Keratinocyte (primary cell): Measurements from ENCODE around the gene TWNK. TPM values are rescaled to one million over a fixed set of nuclear protein-coding genes. Genes with fewer than 3 reads are reported as not detected.
A peak's percentile ranks its signal among the peaks of the same experiment; 100 is the strongest.

ENCODE experiments used
- DNase-seq: peaks from one replicate; pipeline ENCODE4 v3.0.0-alpha.2; 2011; ENCODE audit warnings: low read depth, missing footprints, low spot score
- FAIRE-seq: peaks from 2 replicates; lab custom pipeline; 2011; peaks lifted over from hg19 to GRCh38; lab: Jason Lieb, UNC
- H2AFZ ChIP-seq: 2 replicates; pipeline ENCODE4 v1.6.0; 2012; ENCODE audit warnings: low read length, control low read depth, inconsistent platforms; ENCODE audit not compliant: control insufficient read depth
- H3K27ac ChIP-seq: 2 replicates; pipeline ENCODE4 v1.5.1; 2011; ENCODE audit warnings: low read length; ENCODE audit not compliant: control insufficient read depth, insufficient read depth
- H3K27me3 ChIP-seq: 3 replicates; pipeline ENCODE4 v1.6.0; 2011; ENCODE audit warnings: low read length; ENCODE audit not compliant: control insufficient read depth, insufficient read depth; ENCODE audit errors: extremely low read depth
- H3K36me3 ChIP-seq, 2 experiments: 2 replicates in 1 of 2; 3 replicates in 1 of 2; pipeline ENCODE4 v1.5.1; 2011; ENCODE audit warnings: low read length in 2 of 2, mild to moderate bottlenecking in 1 of 2; ENCODE audit not compliant: control insufficient read depth in 2 of 2, insufficient read depth in 2 of 2; ENCODE audit errors: extremely low read depth in 1 of 2
- H3K4me1 ChIP-seq: 3 replicates; pipeline ENCODE4 v1.5.1; 2011; ENCODE audit warnings: low read length; ENCODE audit not compliant: control insufficient read depth, insufficient read depth; ENCODE audit errors: extremely low read depth
- H3K4me2 ChIP-seq: 3 replicates; pipeline ENCODE4 v1.6.0; 2011; ENCODE audit warnings: low read depth, low read length; ENCODE audit not compliant: control insufficient read depth, insufficient read depth; ENCODE audit errors: extremely low read depth
- H3K4me3 ChIP-seq, 3 experiments: fragments of 200-600 bp in 1 of 3; sonication (generic) in 1 of 3; 2 replicates in 2 of 3; 3 replicates in 1 of 3; pipeline ENCODE4 v1.5.1; 2011 to 2016; ENCODE audit warnings: low read length in 3 of 3, mild to moderate bottlenecking in 3 of 3, control low read depth in 2 of 3, inconsistent platforms in 1 of 3, low read depth in 1 of 3, mixed read lengths in 1 of 3, mixed run types in 1 of 3, moderate library complexity in 1 of 3; ENCODE audit not compliant: control insufficient read depth in 2 of 3, insufficient read depth in 2 of 3; ENCODE audit errors: extremely low read depth in 1 of 3
- H3K79me2 ChIP-seq: 2 replicates; pipeline ENCODE4 v1.6.0; 2012; ENCODE audit warnings: low read length; ENCODE audit not compliant: control insufficient read depth, insufficient read depth
- H3K9ac ChIP-seq: 3 replicates; pipeline ENCODE4 v1.6.0; 2011; ENCODE audit warnings: low read length; ENCODE audit not compliant: control insufficient read depth, insufficient read depth; ENCODE audit errors: extremely low read depth
- H3K9me1 ChIP-seq: 3 replicates; pipeline ENCODE4 v1.6.0; 2011; ENCODE audit warnings: low read length; ENCODE audit not compliant: control insufficient read depth, insufficient read depth; ENCODE audit errors: extremely low read depth
- H3K9me3 ChIP-seq: 2 replicates; pipeline ENCODE4 v1.5.1; 2012; ENCODE audit warnings: low read depth, low read length; ENCODE audit not compliant: control insufficient read depth
- H4K20me1 ChIP-seq: 3 replicates; pipeline ENCODE4 v1.6.0; 2011; ENCODE audit warnings: low read length; ENCODE audit not compliant: control insufficient read depth, insufficient read depth; ENCODE audit errors: extremely low read depth
- EZH2 ChIP-seq: IDR thresholded peaks from one replicate; pipeline ENCODE4 v1.6.1; 2012; ENCODE audit warnings: inconsistent platforms, mild to moderate bottlenecking, low read length, moderate library complexity
- dilution Hi-C: fragments of 300-500 bp; cut with MboI; formaldehyde crosslinking; loops from one replicate; pipeline ENCODE4 v1.7.0; 2020; ENCODE audit warnings: low sequenced_read_pairs; ENCODE audit not compliant: extremely low pct_ligation_motif_present
- polyA plus RNA-seq, 5 experiments: library from polyadenylated mRNA; depleted of rRNA in 3 of 5; stranded (reverse) in 3 of 5; stranded (forward) in 1 of 5; unstranded in 1 of 5; fragments of >200 nt; gene quantifications; 1 replicate in 1 of 5; 2 replicates in 3 of 5; 3 replicates in 1 of 5; pipeline versions ENCODE4 v1.2.1 to v1.2.3, GENCODE V29; 2011 to 2012; ENCODE audit warnings: missing spikeins in 2 of 5, low read depth in 1 of 5, low replicate concordance in 1 of 5
- TF ChIP-seq, protein P1 (sequence below), 3 experiments: IDR thresholded peaks in 1 of 3; conservative IDR thresholded peaks in 1 of 3; optimal IDR thresholded peaks in 1 of 3; 2 replicates in 2 of 3; 3 replicates in 1 of 3; pipeline versions ENCODE3 to v1.5.1; 2011; ENCODE audit warnings: low read length in 3 of 3, mild to moderate bottlenecking in 3 of 3, moderate library complexity in 2 of 3, control low read depth in 1 of 3, inconsistent platforms in 1 of 3; ENCODE audit not compliant: insufficient read depth in 2 of 3; ENCODE audit errors: extremely low read depth in 1 of 3

The TWNK gene
- polyA plus RNA-seq, 1 donor (not counting 4 experiments of a cell fraction or from before 2014, with no cell fraction given) = 12.9 TPM

- TF ChIP-seq, protein P1, sequence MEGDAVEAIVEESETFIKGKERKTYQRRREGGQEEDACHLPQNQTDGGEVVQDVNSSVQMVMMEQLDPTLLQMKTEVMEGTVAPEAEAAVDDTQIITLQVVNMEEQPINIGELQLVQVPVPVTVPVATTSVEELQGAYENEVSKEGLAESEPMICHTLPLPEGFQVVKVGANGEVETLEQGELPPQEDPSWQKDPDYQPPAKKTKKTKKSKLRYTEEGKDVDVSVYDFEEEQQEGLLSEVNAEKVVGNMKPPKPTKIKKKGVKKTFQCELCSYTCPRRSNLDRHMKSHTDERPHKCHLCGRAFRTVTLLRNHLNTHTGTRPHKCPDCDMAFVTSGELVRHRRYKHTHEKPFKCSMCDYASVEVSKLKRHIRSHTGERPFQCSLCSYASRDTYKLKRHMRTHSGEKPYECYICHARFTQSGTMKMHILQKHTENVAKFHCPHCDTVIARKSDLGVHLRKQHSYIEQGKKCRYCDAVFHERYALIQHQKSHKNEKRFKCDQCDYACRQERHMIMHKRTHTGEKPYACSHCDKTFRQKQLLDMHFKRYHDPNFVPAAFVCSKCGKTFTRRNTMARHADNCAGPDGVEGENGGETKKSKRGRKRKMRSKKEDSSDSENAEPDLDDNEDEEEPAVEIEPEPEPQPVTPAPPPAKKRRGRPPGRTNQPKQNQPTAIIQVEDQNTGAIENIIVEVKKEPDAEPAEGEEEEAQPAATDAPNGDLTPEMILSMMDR (optimal IDR thresholded peaks at IDR 0.05 in 1 of 3, IDR thresholded peaks at IDR 0.05 in 1 of 3, conservative IDR thresholded peaks at IDR 0.05 in 1 of 3; ENCODE audit: extremely low read depth in 1 of 3, insufficient read depth in 2 of 3, low read length in 3 of 3) = peak; percentile 91 to 97 (median 97)
- no peak for TF ChIP-seq EZH2
- H3K27me3 ChIP-seq = peaks cover 4% of the 10 kb centered on the region
- DNase-seq (no peak), FAIRE-seq (peak; percentile 85)
- H3K27ac ChIP-seq = no peak overlapping the region
- H3K9me1 ChIP-seq = no peaks in the 10 kb centered on the region
- H3K4me3 ChIP-seq = no peak overlapping the region
- no peaks in the 10 kb centered on the region for H3K36me3 ChIP-seq
- dilution Hi-C loops = no loop called here
- H3K79me2 ChIP-seq = no peaks in the 10 kb centered on the region
- no peak overlapping the region for H3K4me2 ChIP-seq
- H3K4me1 ChIP-seq = peaks cover 25% of the 10 kb centered on the region
- no peak overlapping the region for H2AFZ ChIP-seq
- H3K9ac ChIP-seq = no peak overlapping the region
- peaks cover 2% of the 10 kb centered on the region for H4K20me1 ChIP-seq
- no peaks in the 10 kb centered on the region for H3K9me3 ChIP-seq
These were observed 27.0 kb downstream of the TWNK start for GRCh38 chr10:101014230-101014884.

GRCh38 chr10:101014966-101015581 lies 27.7 kb downstream of the TWNK start:
- no peaks in the 10 kb centered on the region for H3K9me1 ChIP-seq
- H3K4me2 ChIP-seq = no peak overlapping the region
- H2AFZ ChIP-seq = no peak overlapping the region
- H3K27me3 ChIP-seq = peaks cover 4% of the 10 kb centered on the region
- DNase-seq (no peak), FAIRE-seq (peak; percentile 48)
- no peak overlapping the region for H3K27ac ChIP-seq
- TF ChIP-seq, protein P1 (optimal IDR thresholded peaks at IDR 0.05 in 1 of 3, IDR thresholded peaks at IDR 0.05 in 1 of 3, conservative IDR thresholded peaks at IDR 0.05 in 1 of 3; ENCODE audit: extremely low read depth in 1 of 3, insufficient read depth in 2 of 3, low read length in 3 of 3) = no peak
- TF ChIP-seq EZH2 = no peak
- no peaks in the 10 kb centered on the region for H3K36me3 ChIP-seq
- H3K9me3 ChIP-seq = no peaks in the 10 kb centered on the region
- H3K4me1 ChIP-seq = peaks cover 25% of the 10 kb centered on the region
- dilution Hi-C loops = no loop called here
- H3K9ac ChIP-seq = no peak overlapping the region
- no peak overlapping the region for H3K4me3 ChIP-seq
- H4K20me1 ChIP-seq = peaks cover 2% of the 10 kb centered on the region
- H3K79me2 ChIP-seq = no peaks in the 10 kb centered on the region
